ENCODE data around the gene CDKN2B-AS1. TPM values are rescaled to one million over a fixed set of nuclear protein-coding genes. Genes with fewer than 3 reads are reported as not detected.

Gene CDKN2B-AS1
- total RNA-seq, 6 donors from 2014 or later, result 1.3 to 3.0 (median 1.7) TPM; not detected in 1

DNA sequence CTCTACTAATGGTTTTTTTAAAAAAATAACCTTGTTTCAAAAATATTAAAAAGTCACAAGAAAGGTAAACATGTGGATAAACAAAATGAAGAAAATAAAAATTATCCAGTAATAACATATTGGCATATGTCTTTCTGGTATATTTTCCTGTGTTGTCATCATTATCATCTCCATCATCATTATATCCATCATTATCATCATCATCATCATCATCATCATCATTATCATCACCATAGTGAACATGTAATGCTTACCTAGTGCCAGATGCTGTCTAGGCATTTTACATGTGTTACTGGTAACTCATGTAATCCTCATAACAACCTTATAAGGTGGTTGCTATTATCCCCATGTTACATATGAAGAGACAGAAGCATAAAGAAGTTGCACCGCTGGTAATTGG is 126.0 kb downstream of the CDKN2B-AS1 start:
- no peak for DNase-seq
- Histone ChIP-seq H3K36me3 (no peaks in the 10 kb centered on the region), H3K27me3 (no peaks in the 10 kb centered on the region), H3K4me3 (no peak overlapping the region), H3K27ac (no peak overlapping the region), H3K4me1 (peaks cover 8 to 22% (median 10%) of the 10 kb centered on the region in 4 donors), H3K9me3 (no peaks in the 10 kb centered on the region)
- WGBS, 2 donors, result 81 to 89% methylated on average over 1 of the region's 1 CpG
- ATAC-seq (ENCODE audit: low FRiP score in 2 of 2), result no peak
- TF ChIP-seq POLR2A (IDR thresholded peaks at IDR 0.05) (no peak), EP300 (IDR thresholded peaks at IDR 0.05) (no peak), POLR2AphosphoS5 (IDR thresholded peaks at IDR 0.05) (no peak)
- TF ChIP-seq, protein P1, sequence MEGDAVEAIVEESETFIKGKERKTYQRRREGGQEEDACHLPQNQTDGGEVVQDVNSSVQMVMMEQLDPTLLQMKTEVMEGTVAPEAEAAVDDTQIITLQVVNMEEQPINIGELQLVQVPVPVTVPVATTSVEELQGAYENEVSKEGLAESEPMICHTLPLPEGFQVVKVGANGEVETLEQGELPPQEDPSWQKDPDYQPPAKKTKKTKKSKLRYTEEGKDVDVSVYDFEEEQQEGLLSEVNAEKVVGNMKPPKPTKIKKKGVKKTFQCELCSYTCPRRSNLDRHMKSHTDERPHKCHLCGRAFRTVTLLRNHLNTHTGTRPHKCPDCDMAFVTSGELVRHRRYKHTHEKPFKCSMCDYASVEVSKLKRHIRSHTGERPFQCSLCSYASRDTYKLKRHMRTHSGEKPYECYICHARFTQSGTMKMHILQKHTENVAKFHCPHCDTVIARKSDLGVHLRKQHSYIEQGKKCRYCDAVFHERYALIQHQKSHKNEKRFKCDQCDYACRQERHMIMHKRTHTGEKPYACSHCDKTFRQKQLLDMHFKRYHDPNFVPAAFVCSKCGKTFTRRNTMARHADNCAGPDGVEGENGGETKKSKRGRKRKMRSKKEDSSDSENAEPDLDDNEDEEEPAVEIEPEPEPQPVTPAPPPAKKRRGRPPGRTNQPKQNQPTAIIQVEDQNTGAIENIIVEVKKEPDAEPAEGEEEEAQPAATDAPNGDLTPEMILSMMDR (IDR thresholded peaks at IDR 0.05), result no peak

DNA sequence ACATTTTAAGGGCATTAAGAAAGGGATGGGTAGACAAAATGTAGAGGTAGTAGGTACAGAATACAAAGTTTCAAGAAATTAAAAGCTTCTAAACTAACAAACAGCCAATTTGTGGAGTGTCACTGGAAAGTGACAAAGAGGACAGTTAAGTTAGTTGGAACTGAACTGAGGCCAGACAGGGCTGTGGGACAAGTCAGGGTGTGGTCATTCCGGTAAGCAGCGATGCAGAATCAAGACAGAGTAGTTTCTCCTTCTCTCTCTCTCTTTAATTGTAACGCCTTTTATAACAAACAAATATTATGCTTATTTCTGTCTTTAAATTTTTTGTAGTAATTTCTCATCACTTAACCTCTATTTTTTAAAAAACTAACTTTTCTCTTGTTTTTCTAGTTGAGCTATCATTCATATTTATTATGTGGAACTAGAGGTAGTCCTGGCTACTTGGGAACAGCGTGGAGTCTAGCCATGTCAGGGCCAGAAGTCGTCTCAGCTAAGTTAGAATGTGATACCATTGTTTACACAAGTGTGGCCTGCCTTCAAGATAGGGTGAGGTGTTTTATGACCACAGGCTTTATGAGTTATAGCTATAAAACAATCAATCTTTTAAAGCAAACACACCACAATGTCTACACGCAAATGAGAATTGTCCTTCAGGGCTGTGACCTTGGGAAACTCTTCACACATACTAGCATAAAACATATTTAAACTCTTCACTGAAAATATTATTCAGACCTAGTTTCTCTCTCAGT is 129.8 kb downstream of the CDKN2B-AS1 start:
- H3K27ac ChIP-seq, result no peak overlapping the region
- no peaks in the 10 kb centered on the region for H3K27me3 ChIP-seq
- ATAC-seq (ENCODE audit: low FRiP score in 2 of 2) (no peak), DNase-seq (no peak)
- no peak overlapping the region for H3K4me3 ChIP-seq
- H3K9me3 ChIP-seq, result no peaks in the 10 kb centered on the region
- WGBS, 2 donors, result 49 to 64% methylated on average over 6 of the region's 6 CpGs
- peaks cover 0 to 1% (median 0%) of the 10 kb centered on the region in 4 donors for H3K4me1 ChIP-seq
- TF ChIP-seq EP300 (IDR thresholded peaks at IDR 0.05) (no peak), POLR2AphosphoS5 (IDR thresholded peaks at IDR 0.05) (no peak), POLR2A (IDR thresholded peaks at IDR 0.05) (no peak)
- TF ChIP-seq, protein P1 (IDR thresholded peaks at IDR 0.05), result no peak
- no peaks in the 10 kb centered on the region for H3K36me3 ChIP-seq

DNA sequence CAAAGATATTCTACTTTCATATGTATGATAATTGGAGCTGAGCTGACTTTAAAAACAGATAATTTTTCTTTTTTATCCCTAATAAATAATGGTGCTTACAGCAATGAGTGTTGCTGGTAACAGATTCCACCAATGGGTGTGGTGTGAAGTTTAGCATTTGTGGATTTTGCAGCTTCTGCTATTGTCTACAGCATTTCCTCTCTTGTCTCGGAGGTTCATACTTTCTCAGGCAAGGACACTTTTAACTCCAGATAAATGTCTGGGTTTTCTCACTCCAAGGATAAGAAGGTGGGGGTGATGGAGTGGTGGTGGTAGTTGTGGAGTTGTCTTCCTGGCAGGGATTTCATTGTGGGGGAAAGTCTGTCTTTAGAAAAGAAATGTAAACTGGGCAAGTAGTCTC is 134.5 kb downstream of the CDKN2B-AS1 start:
- TF ChIP-seq EP300 (IDR thresholded peaks at IDR 0.05) (no peak), POLR2A (IDR thresholded peaks at IDR 0.05) (no peak), POLR2AphosphoS5 (IDR thresholded peaks at IDR 0.05) (no peak)
- TF ChIP-seq, protein P1 (IDR thresholded peaks at IDR 0.05), result no peak
- WGBS, 2 donors, result 34 to 38% methylated on average over 1 of the region's 1 CpG
- peak in 1 of 2 donors; percentile 35 for ATAC-seq (ENCODE audit: low FRiP score in 2 of 2)

DNA sequence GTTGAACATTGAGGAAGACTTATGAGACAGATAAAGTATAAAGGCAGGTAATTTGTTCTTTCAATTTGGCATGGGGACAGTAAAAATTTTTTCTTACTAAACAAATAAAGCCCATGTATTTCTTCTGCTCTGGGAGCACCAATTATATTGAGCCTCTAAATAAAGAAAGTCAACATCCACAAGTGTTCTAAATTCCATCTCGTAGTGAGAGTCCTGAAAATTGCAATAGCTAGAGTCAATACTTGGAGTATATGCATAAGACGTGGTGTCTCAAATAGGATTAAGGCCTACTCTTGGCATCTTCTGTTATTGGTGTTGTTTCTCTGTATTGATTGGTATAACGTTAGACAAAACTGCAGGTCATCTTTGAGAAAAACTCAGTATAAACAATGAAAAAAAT is 135.0 kb downstream of the CDKN2B-AS1 start:
- H3K27me3 ChIP-seq, result no peaks in the 10 kb centered on the region
- no peak for DNase-seq
- 66 to 67% methylated on average over 3 of the region's 3 CpGs for WGBS, 2 donors
- no peaks in the 10 kb centered on the region for H3K9me3 ChIP-seq
- TF ChIP-seq, protein P1 (IDR thresholded peaks at IDR 0.05), result no peak
- TF ChIP-seq POLR2A (IDR thresholded peaks at IDR 0.05) (no peak), EP300 (IDR thresholded peaks at IDR 0.05) (no peak), POLR2AphosphoS5 (IDR thresholded peaks at IDR 0.05) (no peak)
- H3K27ac ChIP-seq, result no peak overlapping the region
- no peak for ATAC-seq (ENCODE audit: low FRiP score in 2 of 2)
- no peaks in the 10 kb centered on the region for H3K36me3 ChIP-seq
- H3K4me3 ChIP-seq, result no peak overlapping the region
- no peaks in the 10 kb centered on the region for H3K4me1 ChIP-seq

More for the DNA sequence above, 134.5 kb downstream of the CDKN2B-AS1 start:
- H3K27me3 ChIP-seq, result no peaks in the 10 kb centered on the region
- no peak overlapping the region for H3K4me3 ChIP-seq
- H3K27ac ChIP-seq, result no peak overlapping the region
- no peaks in the 10 kb centered on the region for H3K36me3 ChIP-seq
- H3K4me1 ChIP-seq, result no peaks in the 10 kb centered on the region
- no peak for DNase-seq
- H3K9me3 ChIP-seq, result no peaks in the 10 kb centered on the region

DNA sequence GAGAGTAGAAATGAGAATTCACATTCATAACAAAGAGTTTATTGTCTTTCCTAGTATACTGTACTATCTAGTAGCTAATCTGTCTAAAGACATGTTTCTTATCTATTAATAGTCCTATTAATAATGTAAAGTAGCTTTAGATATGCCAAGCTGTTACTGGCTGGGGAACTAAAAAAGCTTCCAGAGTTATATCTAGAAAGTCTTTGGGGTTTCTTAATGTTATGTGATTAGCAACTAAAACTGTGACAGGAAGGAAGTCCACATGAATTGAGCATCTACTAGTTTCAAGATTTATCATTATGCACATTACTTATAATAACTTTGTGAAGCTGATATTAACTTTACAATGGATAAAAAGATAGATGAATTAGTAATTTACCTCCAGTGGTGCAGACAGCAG is 137.2 kb downstream of the CDKN2B-AS1 start:
- H3K36me3 ChIP-seq, result no peaks in the 10 kb centered on the region
- DNase-seq, result no peak
- no peaks in the 10 kb centered on the region for H3K4me1 ChIP-seq
- H3K9me3 ChIP-seq, result no peaks in the 10 kb centered on the region
- no peak overlapping the region for H3K4me3 ChIP-seq
- H3K27me3 ChIP-seq, result no peaks in the 10 kb centered on the region
- H3K27ac ChIP-seq, result no peak overlapping the region
- no peak for ATAC-seq (ENCODE audit: low FRiP score in 2 of 2)
- TF ChIP-seq POLR2A (IDR thresholded peaks at IDR 0.05) (no peak), EP300 (IDR thresholded peaks at IDR 0.05) (no peak), POLR2AphosphoS5 (IDR thresholded peaks at IDR 0.05) (no peak)
- TF ChIP-seq, protein P1 (IDR thresholded peaks at IDR 0.05), result no peak
